ENCODE data around the gene COL11A1. TPM values are rescaled to one million over a fixed set of nuclear protein-coding genes. Genes with fewer than 3 reads are reported as not detected.
"Not testable (repeated sequence)": the region's sequence is repeated elsewhere in the genome, so short reads cannot be mapped to it uniquely, and the experiment has no call there.

COL11A1 gene
- total RNA-seq, 1 experiment from 2014 or later, result 0.26 TPM

DNA sequence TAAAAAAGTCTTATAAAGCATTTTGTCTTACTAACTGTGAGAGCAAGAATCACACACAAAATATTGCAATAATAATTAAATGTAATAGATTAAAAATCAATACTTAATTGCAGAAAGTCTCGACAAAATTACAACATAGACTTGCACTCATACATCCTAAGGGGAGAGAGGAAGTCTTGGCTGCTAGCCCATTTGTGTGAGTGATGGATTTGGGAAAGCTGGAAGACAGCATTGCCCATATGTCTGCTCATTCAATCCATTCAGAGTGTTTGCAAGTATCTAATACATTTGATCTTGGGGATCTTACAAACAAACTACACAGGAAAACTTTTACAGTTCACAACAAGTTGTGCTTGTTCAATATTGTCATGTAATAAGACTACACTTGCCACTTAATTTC lies 140.5 kb downstream of the COL11A1 start:
- in situ Hi-C loops (cut with HindIII; ENCODE audit: low pct_unique_long_range_greater_than_20kb, low sequenced_read_pairs), result no loop called here
- no peak for DNase-seq (ENCODE audit: low read depth, low spot score)

GRCh38 chr1:102961549-102961948 lies 146.8 kb downstream of the COL11A1 start:
- no peak for DNase-seq (ENCODE audit: low read depth, low spot score)
- in situ Hi-C loops (cut with HindIII; ENCODE audit: low pct_unique_long_range_greater_than_20kb, low sequenced_read_pairs), result no loop called here

GRCh38 chr1:102954576-102954975 lies 153.7 kb downstream of the COL11A1 start:
- in situ Hi-C loops (cut with HindIII; ENCODE audit: low pct_unique_long_range_greater_than_20kb, low sequenced_read_pairs), result no loop called here
- DNase-seq (ENCODE audit: low read depth, low spot score), result no peak

- in situ Hi-C loops (cut with HindIII; ENCODE audit: low pct_unique_long_range_greater_than_20kb, low sequenced_read_pairs), result no loop called here
- no peak for DNase-seq (ENCODE audit: low read depth, low spot score)
Measured at GRCh38 chr1:102952400-102952799, 155.9 kb downstream of the COL11A1 start.

DNA sequence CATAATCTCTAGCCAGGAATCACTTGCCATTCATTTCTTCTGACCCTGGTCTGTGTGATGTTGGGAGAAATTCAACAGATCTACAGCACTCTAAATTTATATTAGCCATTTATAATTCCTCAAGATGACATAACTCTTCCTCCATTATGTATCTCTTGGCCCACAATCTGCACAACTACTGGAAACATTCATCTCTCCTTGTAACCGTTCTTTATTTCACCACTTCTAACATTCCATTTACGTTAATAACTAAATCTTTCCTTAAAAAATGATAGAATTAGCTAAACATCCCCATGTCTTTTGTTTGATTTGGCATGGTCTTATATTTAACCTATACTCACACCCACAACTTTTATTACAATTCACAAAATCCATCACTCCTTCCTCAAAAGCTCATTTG lies 166.0 kb downstream of the COL11A1 start:
- DNase-seq (ENCODE audit: low read depth, low spot score), result no peak
- in situ Hi-C loops (cut with HindIII; ENCODE audit: low pct_unique_long_range_greater_than_20kb, low sequenced_read_pairs), result no loop called here

DNA sequence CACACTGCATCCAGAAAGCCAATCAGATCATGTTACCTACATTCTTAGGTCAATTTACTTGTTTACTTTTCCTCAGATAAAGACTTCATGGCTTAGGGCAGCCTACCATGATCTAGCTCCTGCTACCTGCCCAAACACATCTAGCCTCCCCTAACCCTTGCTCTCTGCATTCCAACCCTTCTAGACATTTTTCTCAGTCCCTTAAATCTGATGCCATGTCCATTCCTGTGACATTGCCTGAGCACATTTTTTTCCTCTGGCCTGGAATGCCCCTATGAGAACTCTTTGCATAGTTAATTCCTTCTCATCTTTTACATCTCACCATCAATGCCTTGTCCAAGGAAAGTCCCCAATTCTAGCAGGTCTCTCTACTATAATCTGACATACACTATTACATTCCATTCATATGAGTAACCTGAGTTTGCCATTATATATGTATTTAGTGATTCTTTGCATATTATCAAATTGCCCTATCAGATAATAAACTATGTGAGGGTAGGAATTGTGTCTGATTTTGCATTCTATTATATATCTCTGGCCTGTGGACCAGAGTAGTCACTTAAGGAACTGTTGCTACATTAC lies 166.9 kb downstream of the COL11A1 start:
- in situ Hi-C loops (cut with HindIII; ENCODE audit: low pct_unique_long_range_greater_than_20kb, low sequenced_read_pairs), result no loop called here
- DNase-seq (ENCODE audit: low read depth, low spot score), result no peak

DNA sequence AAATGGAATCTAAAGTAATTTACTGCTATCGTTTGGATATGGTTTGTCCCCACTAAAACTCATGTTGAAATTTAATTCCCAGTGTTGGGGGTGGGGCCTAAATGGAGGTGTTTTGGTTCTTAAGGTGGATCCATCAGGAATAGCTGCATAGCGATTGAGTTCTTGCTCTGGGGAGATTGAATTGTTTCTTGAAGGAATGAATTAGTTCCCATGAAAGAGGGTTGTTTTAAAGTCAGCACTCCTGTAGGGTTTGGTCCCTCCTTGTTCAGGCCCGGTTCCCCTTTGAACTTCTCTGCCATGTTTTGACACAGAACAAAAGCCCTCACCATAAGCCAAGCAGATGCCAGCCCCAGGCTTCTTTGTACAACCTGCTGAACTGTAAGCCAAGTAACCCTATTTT lies 170.9 kb downstream of the COL11A1 start:
- no peak for DNase-seq (ENCODE audit: low read depth, low spot score)
- in situ Hi-C loops (cut with HindIII; ENCODE audit: low pct_unique_long_range_greater_than_20kb, low sequenced_read_pairs), result no loop called here

GRCh38 chr1:102933362-102933761 lies 175.0 kb downstream of the COL11A1 start:
- in situ Hi-C loops (cut with HindIII; ENCODE audit: low pct_unique_long_range_greater_than_20kb, low sequenced_read_pairs); DNase-seq (ENCODE audit: low read depth, low spot score): not testable (repeated sequence)

GRCh38 chr1:102919659-102920058 lies 188.7 kb downstream of the COL11A1 start:
- in situ Hi-C loops (cut with HindIII; ENCODE audit: low pct_unique_long_range_greater_than_20kb, low sequenced_read_pairs), result no loop called here
- no peak for DNase-seq (ENCODE audit: low read depth, low spot score)

DNA sequence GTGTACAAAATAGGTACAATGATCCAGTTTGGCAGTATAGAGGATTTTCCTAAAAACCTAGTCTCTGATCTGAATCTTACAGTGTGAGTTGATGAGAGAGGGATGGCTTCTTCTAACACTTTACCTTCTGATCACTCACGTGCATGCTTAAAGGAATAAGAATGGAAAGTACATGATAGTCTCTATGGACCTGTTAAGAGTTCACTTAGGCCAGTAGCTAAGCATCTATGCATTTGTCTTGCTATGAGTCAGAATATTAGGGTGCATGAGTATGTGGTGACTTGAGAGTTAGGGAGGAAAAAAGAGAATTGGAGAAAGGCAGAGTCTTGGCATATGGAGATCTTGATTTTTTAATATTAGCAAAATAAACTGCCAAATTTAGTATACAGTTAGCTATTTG lies 206.3 kb downstream of the COL11A1 start:
- in situ Hi-C loops (cut with HindIII; ENCODE audit: low pct_unique_long_range_greater_than_20kb, low sequenced_read_pairs), result no loop called here
- DNase-seq (ENCODE audit: low read depth, low spot score), result no peak

DNA sequence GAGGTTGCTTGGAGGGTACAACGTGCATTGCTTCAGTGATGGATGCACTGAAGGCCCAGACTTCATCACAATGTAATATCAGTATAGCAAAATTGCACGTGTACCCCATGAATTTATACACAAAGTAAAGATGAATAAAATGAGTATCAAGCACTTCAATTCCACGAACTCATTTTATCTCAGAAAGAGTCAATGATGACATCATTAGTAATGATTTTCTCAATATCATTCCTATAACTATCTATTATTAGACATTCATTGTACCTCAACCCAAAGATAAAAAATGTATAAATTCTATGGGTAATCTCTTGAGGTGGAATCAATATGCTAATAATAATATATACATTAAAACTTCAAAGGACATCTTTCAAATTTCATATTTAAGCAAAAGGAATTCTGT lies 208.4 kb downstream of the COL11A1 start:
- in situ Hi-C loops (cut with HindIII; ENCODE audit: low pct_unique_long_range_greater_than_20kb, low sequenced_read_pairs), result no loop called here
- no peak for DNase-seq (ENCODE audit: low read depth, low spot score)

DNA sequence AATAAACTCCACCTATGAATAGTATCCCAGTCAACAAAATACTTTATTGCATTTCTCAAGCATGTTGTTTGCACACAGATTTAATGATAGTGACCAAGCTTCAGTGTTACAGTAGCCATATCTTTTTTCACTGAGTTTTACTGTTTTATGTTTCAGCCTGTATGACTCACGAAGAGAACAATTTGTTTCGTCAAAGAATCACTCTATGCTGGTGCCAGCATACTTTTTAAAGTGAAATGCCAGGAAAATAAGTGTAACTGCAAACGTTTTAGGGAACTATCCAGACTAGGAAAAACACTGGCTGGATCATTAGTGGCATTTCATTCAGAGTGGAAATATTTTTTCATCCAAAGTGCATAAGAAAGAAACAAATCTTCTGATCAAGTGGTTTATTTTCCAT lies 210.8 kb downstream of the COL11A1 start:
- no peak for DNase-seq (ENCODE audit: low read depth, low spot score)
- in situ Hi-C loops (cut with HindIII; ENCODE audit: low pct_unique_long_range_greater_than_20kb, low sequenced_read_pairs), result no loop called here

DNA sequence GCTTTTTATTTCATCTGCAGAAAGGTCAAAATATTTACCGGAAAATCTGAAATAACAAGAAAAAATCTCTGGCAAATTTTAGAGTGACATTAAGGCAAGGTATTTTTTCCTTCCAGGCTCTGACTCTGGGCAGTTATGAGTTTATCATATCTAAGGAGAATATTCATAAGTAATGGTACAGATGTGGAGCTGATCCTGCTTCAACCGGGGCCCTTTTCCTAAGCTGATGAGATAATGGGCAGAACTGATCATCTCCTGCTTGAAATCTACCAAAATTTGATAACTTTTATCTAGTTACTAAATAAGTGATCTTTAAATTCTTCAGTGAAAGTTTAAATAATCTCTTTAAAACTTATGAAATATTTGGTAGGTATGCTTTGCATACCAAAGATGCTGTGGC lies 211.6 kb downstream of the COL11A1 start:
- no peak for DNase-seq (ENCODE audit: low read depth, low spot score)
- in situ Hi-C loops (cut with HindIII; ENCODE audit: low pct_unique_long_range_greater_than_20kb, low sequenced_read_pairs), result no loop called here

DNA sequence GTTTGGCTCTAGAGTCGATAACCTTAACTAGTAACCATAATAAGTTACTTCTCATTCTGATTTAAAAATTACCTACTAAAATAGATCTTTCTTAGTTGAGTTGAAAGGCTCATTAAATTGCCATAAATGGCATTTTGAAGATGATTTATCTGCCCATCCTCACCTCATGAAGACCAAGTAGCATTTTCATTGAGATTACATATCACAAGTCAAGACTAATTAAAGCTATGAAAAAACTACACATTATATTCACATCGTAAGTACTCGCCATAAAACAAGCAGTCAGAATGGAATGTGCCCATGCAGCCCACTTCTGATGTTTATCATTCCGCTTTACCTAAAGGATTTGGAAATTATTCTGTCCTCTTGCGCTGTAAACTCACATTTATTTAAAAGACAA lies 212.0 kb downstream of the COL11A1 start:
- in situ Hi-C loops (cut with HindIII; ENCODE audit: low pct_unique_long_range_greater_than_20kb, low sequenced_read_pairs), result no loop called here
- no peak for DNase-seq (ENCODE audit: low read depth, low spot score)

DNA sequence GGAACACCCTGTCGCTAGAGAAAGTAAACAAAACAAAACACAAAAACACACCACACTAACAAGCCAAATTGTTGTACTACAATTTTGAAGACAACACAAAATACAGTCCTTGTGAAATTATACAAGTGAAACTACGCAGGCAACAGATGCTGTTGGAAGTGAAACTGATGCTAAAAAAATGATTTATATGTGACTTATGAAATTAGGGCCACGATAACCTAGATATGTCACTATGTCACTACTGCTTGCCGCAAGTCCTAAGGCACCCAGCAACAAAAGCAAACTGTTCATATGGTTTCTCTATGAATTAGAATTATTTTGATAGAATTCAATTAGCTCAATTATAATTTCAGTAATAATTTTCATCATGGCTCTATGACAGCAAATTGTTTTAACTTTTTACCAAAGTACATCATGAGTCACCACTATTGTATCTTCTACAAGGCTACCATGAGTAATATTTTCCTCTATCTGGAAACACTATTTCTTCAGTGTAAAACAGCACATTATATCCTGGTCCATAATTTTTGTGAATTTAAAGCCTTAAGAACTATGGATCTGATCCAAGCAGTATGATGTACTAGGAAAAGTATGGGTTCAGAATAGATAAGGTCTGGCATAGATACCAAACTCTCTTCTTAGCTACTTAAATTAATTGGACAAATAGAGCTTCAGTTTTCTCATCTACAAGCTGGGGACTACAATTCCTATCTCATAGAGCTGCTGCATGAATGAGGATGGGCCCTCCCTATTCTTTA lies 216.3 kb downstream of the COL11A1 start:
- in situ Hi-C loops (cut with HindIII; ENCODE audit: low pct_unique_long_range_greater_than_20kb, low sequenced_read_pairs), result no loop called here
- no peak for DNase-seq (ENCODE audit: low read depth, low spot score)

DNA sequence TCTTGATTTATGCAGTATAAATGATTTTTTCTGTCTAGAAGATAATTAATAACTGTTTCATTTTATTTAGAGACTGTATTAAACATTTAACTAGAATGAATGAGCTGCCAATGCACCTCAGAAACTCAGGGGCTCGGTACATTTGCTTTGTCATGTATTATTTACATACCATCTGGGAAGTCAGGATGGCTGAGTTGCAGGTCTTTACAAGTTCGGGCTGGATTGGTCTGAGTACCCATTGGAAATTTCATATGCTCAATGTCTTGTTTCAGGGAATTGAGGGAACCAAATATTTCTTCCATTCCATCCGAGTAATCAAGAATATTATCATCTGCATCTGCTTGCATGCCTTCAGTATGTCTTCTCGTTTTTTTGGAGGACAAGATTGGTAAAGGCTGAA lies 221.7 kb downstream of the COL11A1 start:
- DNase-seq (ENCODE audit: low read depth, low spot score), result no peak
- in situ Hi-C loops (cut with HindIII; ENCODE audit: low pct_unique_long_range_greater_than_20kb, low sequenced_read_pairs), result no loop called here

DNA sequence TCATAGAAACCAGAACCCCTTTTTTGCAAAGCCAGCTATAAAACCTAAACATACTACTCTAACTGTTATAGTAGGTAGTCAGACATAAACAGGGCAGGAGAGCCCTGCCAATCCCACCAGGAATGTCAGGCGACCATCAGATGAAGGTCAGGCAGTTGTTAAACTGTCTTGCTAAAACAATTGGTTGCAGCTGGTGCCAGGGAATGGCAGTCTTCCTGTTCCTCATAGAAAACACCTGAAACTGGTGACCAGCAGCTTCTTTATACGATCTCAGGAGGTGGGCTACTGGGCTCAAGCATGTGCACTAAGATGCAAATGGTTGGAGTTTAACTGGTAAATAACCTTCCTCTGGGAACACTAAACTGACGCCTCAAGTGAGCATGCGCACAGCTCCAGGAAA lies 224.1 kb downstream of the COL11A1 start:
- in situ Hi-C loops (cut with HindIII; ENCODE audit: low pct_unique_long_range_greater_than_20kb, low sequenced_read_pairs), result no loop called here
- no peak for DNase-seq (ENCODE audit: low read depth, low spot score)

DNA sequence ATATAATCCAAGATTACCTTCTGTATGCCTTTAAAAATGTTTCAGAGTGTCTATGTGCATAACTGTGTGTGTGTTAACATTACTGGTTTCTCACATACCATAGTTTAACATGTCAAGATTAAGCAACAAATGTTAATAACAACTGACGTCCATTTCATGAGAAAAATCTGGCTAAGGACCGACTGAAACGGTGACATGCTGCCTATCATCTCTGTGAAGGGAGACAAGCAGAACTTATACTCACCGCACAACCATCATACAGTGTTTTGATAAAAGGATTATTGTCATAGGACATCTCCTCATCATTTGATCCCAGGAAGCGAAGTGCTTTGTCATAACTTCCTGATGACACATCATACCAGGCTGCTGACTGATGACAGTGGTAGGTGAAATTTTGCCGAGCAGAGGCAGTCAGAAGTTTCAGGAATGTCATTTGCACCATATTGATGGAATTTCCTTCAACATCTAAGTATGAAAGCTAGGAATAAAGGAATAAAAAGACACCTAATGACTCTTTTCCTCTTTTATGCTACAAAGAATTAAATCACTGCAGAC lies 228.8 kb downstream of the COL11A1 start:
- peak; percentile 78 for DNase-seq (ENCODE audit: low read depth, low spot score)
- in situ Hi-C loops (cut with HindIII; ENCODE audit: low pct_unique_long_range_greater_than_20kb, low sequenced_read_pairs), result no loop called here

DNA sequence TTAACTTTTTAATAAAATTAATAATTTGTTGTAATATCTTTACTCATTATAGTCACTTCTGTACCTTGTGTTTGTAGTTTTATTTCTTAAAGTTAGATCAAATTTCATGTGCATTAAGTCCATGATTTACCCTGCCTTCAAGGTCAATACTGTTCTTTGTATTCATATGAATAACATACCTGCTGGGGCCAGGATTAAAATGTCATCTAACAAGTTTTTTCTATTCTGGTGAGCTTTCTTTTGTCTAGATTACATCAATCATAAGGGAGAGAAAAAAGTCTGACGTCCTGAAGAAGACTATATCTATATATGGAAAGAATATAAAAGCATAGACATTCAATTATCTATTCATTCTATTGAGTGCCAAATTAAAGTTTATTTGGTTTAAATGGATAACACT lies 232.6 kb downstream of the COL11A1 start:
- peak; percentile 8 for DNase-seq (ENCODE audit: low read depth, low spot score)
- in situ Hi-C loops (cut with HindIII; ENCODE audit: low pct_unique_long_range_greater_than_20kb, low sequenced_read_pairs), result no loop called here

Data from SK-MEL-5 (cell line).